Activated naive CD4-positive, alpha-beta T cell treated with anti-CD3 and anti-CD28 coated beads for 36 hours (primary cell): ENCODE measurements around the gene KMT5C. TPM values are rescaled to one million over a fixed set of nuclear protein-coding genes. Genes with fewer than 3 reads are reported as not detected.
A peak's percentile ranks its signal among the peaks of the same experiment; 100 is the strongest.
"Not testable (repeated sequence)": the region's sequence is repeated elsewhere in the genome, so short reads cannot be mapped to it uniquely, and the experiment has no call there.

ENCODE experiments used
- CTCF ChIA-PET: fragments of 350-600 bp; sonication (Branson Sonifier 250); formaldehyde crosslinking; loops from one replicate; lab custom pipeline; 2021; ENCODE audit warnings: antibody characterized with exemption; lab: Charles Lee
- DNase-seq: peaks from one replicate; pipeline ENCODE4 v3.0.0-alpha.2; 2020
- H3K27ac Mint-ChIP-seq: one replicate; pipeline ENCODE4 v1.8.0; 2021; ENCODE audit warnings: mild to moderate bottlenecking, mixed read lengths
- H3K27me3 Mint-ChIP-seq: one replicate; pipeline ENCODE4 v1.8.0; 2021; ENCODE audit warnings: low read depth, mixed read lengths
- H3K36me3 Mint-ChIP-seq: one replicate; pipeline ENCODE4 v1.8.0; 2021; ENCODE audit warnings: low read depth, mixed read lengths
- H3K4me1 Mint-ChIP-seq: one replicate; pipeline ENCODE4 v1.8.0; 2021; ENCODE audit warnings: low read depth, mixed read lengths
- H3K4me3 Mint-ChIP-seq: one replicate; pipeline ENCODE4 v1.8.0; 2021; ENCODE audit warnings: mild to moderate bottlenecking, moderate library complexity, mixed read lengths
- H3K9me3 Mint-ChIP-seq: one replicate; pipeline ENCODE4 v1.8.0; 2021; ENCODE audit warnings: mixed read lengths
- intact Hi-C: fragments of 100-400 bp; cut with micrococcal nuclease; formaldehyde crosslinking; loops from one replicate; pipeline ENCODE4 v1.15.1; 2023
- total RNA-seq, 2 experiments: library from RNA; stranded (reverse); gene quantifications; one replicate each; pipeline ENCODE4 v1.2.3, GENCODE V29; 2021

KMT5C gene
- total RNA-seq, 2 experiments from 2014 or later = 45.9 to 47.1 TPM

GRCh38 chr19:55320844-55321419 is 18.7 kb upstream of the KMT5C start:
- Mint-ChIP-seq H3K9me3 (no peaks in the 10 kb centered on the region), H3K36me3 (no peaks in the 10 kb centered on the region), H3K27me3 (peaks cover 6% of the 10 kb centered on the region), H3K4me1 (no peaks in the 10 kb centered on the region), H3K27ac (no peak overlapping the region), H3K4me3 (no peak overlapping the region)
- intact Hi-C loops = no loop called here
- DNase-seq = no peak
- CTCF ChIA-PET = interaction anchor here (0.9 to 2.4 kb wide), 2 partner anchors 19 to 29 kb away, joined by 3 to 7 read pairs; no protein-coding TSS in a partner anchor

- no peak overlapping the region for H3K27ac Mint-ChIP-seq
- no peak overlapping the region for H3K4me3 Mint-ChIP-seq
- intact Hi-C loops = no loop called here
- H3K27me3 Mint-ChIP-seq = peaks cover 6% of the 10 kb centered on the region
- no peaks in the 10 kb centered on the region for H3K9me3 Mint-ChIP-seq
- no peak for DNase-seq
- H3K36me3 Mint-ChIP-seq = no peaks in the 10 kb centered on the region
- H3K4me1 Mint-ChIP-seq = no peaks in the 10 kb centered on the region
- CTCF ChIA-PET = interaction anchor here (0.6 to 2.4 kb wide), 3 partner anchors 20 to 47 kb away, joined by 3 to 7 read pairs (median 3); no protein-coding TSS in a partner anchor
Measured at GRCh38 chr19:55321466-55322137, 18.1 kb upstream of the KMT5C start.

GRCh38 chr19:55322204-55322885 is 17.3 kb upstream of the KMT5C start:
- H3K27ac Mint-ChIP-seq = no peak overlapping the region
- CTCF ChIA-PET = interaction anchor here (0.6 to 2.4 kb wide), 2 partner anchors 20 to 46 kb away, joined by 3 to 7 read pairs; no protein-coding TSS in a partner anchor
- H3K36me3 Mint-ChIP-seq = no peaks in the 10 kb centered on the region
- intact Hi-C loops = no loop called here
- no peaks in the 10 kb centered on the region for H3K4me1 Mint-ChIP-seq
- no peaks in the 10 kb centered on the region for H3K9me3 Mint-ChIP-seq
- H3K4me3 Mint-ChIP-seq = no peak overlapping the region
- H3K27me3 Mint-ChIP-seq = peaks cover 6% of the 10 kb centered on the region
- no peak for DNase-seq

- intact Hi-C loops = no loop called here
- peaks cover 6% of the 10 kb centered on the region for H3K27me3 Mint-ChIP-seq
- H3K4me1 Mint-ChIP-seq = no peaks in the 10 kb centered on the region
- no peaks in the 10 kb centered on the region for H3K36me3 Mint-ChIP-seq
- no peak for DNase-seq
- H3K9me3 Mint-ChIP-seq = no peaks in the 10 kb centered on the region
- CTCF ChIA-PET = no interaction called here
- H3K27ac Mint-ChIP-seq = no peak overlapping the region
- H3K4me3 Mint-ChIP-seq = no peak overlapping the region
Measured at GRCh38 chr19:55324662-55325061, 15.0 kb upstream of the KMT5C start.

- no peak for DNase-seq
- H3K9me3 Mint-ChIP-seq = no peaks in the 10 kb centered on the region
- H3K4me1 Mint-ChIP-seq = no peaks in the 10 kb centered on the region
- H3K4me3 Mint-ChIP-seq = no peak within 1 kb of the TSS
- intact Hi-C loops = no loop called here
- peaks cover 6% of the 10 kb centered on the region for H3K27me3 Mint-ChIP-seq
- no peak within 1 kb of the TSS for H3K27ac Mint-ChIP-seq
- no peaks in the 10 kb centered on the region for H3K36me3 Mint-ChIP-seq
- CTCF ChIA-PET = no interaction called here
Measured at GRCh38 chr19:55325172-55325571, 14.5 kb upstream of the KMT5C start, which contains the start of gene TMEM150B. Gene TMEM150B, minus strand, starts transcription at chr19:55325341. Its CDS starts 4,305 bp downstream, at chr19:55321036.

- CTCF ChIA-PET = interaction anchor here (0.7 kb wide), 1 partner anchor 91 kb away, joined by 7 read pairs; no protein-coding TSS in a partner anchor
- H3K27me3 Mint-ChIP-seq, H3K36me3 Mint-ChIP-seq, H3K9me3 Mint-ChIP-seq, H3K4me3 Mint-ChIP-seq, DNase-seq, H3K4me1 Mint-ChIP-seq, H3K27ac Mint-ChIP-seq, intact Hi-C loops: not testable (repeated sequence)
Measured at GRCh38 chr19:55328774-55329318, 10.8 kb upstream of the KMT5C start.

GRCh38 chr19:55329791-55330190 is 9.9 kb upstream of the KMT5C start:
- H3K9me3 Mint-ChIP-seq, H3K4me3 Mint-ChIP-seq, H3K36me3 Mint-ChIP-seq, intact Hi-C loops, H3K27ac Mint-ChIP-seq, CTCF ChIA-PET, DNase-seq, H3K27me3 Mint-ChIP-seq, H3K4me1 Mint-ChIP-seq: not testable (repeated sequence)

- CTCF ChIA-PET = no interaction called here
- intact Hi-C loops = no loop called here
- Mint-ChIP-seq H3K9me3 (no peaks in the 10 kb centered on the region), H3K36me3 (no peaks in the 10 kb centered on the region), H3K4me1 (peaks cover 5% of the 10 kb centered on the region), H3K27me3 (peaks cover 5% of the 10 kb centered on the region), H3K4me3 (no peak overlapping the region), H3K27ac (no peak overlapping the region)
- no peak for DNase-seq
Measured at GRCh38 chr19:55333870-55334269, 5.8 kb upstream of the KMT5C start.

GRCh38 chr19:55336101-55336500 is 3.6 kb upstream of the KMT5C start:
- DNase-seq = no peak
- Mint-ChIP-seq H3K27me3 (peaks cover 5% of the 10 kb centered on the region), H3K36me3 (no peaks in the 10 kb centered on the region), H3K4me3 (no peak overlapping the region), H3K27ac (no peak overlapping the region), H3K4me1 (peaks cover 7% of the 10 kb centered on the region), H3K9me3 (no peaks in the 10 kb centered on the region)
- CTCF ChIA-PET = interaction anchor here (1.7 kb wide), 1 partner anchor 34 kb away, joined by 5 read pairs; no protein-coding TSS in a partner anchor
- intact Hi-C loops = loop anchor here (5.0 kb wide), 1 partner anchor 316 kb away; no protein-coding TSS in a partner anchor

- peaks cover 12% of the 10 kb centered on the region for H3K4me1 Mint-ChIP-seq
- intact Hi-C loops = loop anchor here (1.0 to 5.0 kb wide), 14 partner anchors 14 to 875 kb away; partner anchors contain the start of genes COX6B2, FIZ1, HSPBP1 and ISOC2
- peak; percentile 63 for DNase-seq
Measured at GRCh38 chr19:55339889-55340783, 460 bp downstream of the KMT5C start.

GRCh38 chr19:55340784-55341147 is 1.1 kb downstream of the KMT5C start:
- H3K4me1 Mint-ChIP-seq = peaks cover 12% of the 10 kb centered on the region
- peak overlapping the region; percentile 90 for H3K4me3 Mint-ChIP-seq
- H3K9me3 Mint-ChIP-seq = no peaks in the 10 kb centered on the region
- peaks cover 12% of the 10 kb centered on the region for H3K36me3 Mint-ChIP-seq
- H3K27ac Mint-ChIP-seq = peak overlapping the region; percentile 3
- H3K27me3 Mint-ChIP-seq = no peaks in the 10 kb centered on the region
- CTCF ChIA-PET = interaction anchor here (1.4 kb wide), 1 partner anchor 44 kb away, joined by 5 read pairs; the partner anchor contains the start of gene TMEM238
- intact Hi-C loops = no loop called here
- DNase-seq = peak; percentile 47

More at GRCh38 chr19:55339889-55340783, 460 bp downstream of the KMT5C start:
- peak overlapping the region; percentile 90 for H3K4me3 Mint-ChIP-seq
- H3K27ac Mint-ChIP-seq = peak overlapping the region; percentile 92
- H3K36me3 Mint-ChIP-seq = peaks cover 12% of the 10 kb centered on the region
- CTCF ChIA-PET = interaction anchor here (1.0 to 1.4 kb wide), 3 partner anchors 19 to 44 kb away, joined by 3 to 5 read pairs (median 3); partner anchors contain the start of gene TMEM238
- H3K27me3 Mint-ChIP-seq = no peaks in the 10 kb centered on the region
- H3K9me3 Mint-ChIP-seq = no peaks in the 10 kb centered on the region
